ENCODE measurements around the gene STEAP1.
"Not testable (repeated sequence)": the region's sequence is repeated elsewhere in the genome, so short reads cannot be mapped to it uniquely, and the experiment has no call there.

Gene STEAP1

DNA sequence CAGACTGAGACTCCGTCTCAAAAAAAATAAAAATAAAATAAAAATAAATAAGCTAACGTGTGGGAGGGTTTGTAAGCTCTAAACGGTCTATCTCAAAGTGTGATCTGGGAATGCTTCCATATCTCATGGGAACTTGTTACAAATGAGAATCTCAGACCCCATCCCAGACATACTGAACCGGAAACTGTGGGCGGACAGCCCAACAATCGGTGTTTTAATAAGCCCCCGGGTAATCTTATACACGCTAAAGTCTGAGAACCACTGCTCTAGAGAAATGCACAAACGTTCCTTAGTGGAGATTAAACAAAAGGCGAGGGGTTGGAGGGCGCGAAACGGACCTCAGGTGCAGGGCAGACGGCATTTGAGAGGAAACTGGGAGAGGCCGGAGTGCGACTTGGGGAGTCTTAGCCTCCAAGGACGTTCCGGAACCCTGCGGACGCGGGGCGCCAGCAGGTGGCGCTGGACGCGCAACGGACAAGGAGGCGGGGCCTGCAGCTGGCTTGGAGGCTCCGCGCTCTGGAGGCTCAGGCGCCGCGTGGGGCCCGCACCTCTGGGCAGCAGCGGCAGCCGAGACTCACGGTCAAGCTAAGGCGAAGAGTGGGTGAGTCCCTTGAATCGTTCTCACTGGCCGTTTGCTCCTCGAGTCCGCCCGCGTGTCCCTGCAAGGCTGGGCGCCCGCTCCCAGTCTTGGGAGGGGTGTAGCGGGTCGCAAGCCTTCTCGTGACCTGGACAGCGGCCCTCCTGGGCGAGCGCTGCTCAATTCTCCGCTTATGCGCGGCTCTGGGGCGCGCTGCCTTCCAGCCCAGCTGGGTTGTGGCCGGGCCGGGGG is at the start of gene STEAP1:
STEAP1 (plus strand) TSS at position 527 of the 829 bp plus-strand sequence. CDS start 5,320 bp downstream, outside the sequence.
- DNase-seq: not testable (repeated sequence)

DNA sequence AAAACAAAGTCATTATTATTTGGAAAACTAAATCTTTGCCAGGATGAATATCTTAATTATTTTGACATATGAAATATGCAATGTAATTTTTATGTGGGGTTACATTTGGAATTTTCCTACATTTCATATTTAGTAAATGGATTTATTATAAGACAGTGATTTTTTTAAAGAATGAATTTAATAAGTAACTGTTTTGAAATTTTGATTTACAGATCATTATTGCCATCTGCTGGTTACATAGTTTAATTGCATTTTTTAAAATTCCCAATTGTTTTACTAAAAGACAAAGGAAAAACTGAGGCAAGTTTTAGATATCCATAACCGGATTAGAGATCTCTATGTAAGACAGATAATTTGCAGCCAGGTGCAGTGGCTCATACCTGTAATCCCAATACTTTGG is 39.3 kb upstream of the STEAP1 start:
- DNase-seq: not testable (repeated sequence)

GRCh38 chr7:90118551-90119177 is 35.6 kb upstream of the STEAP1 start:
- DNase-seq: not testable (repeated sequence)

- no peak for DNase-seq
Measured at GRCh38 chr7:90119178-90119971, 34.9 kb upstream of the STEAP1 start.

- DNase-seq: not testable (repeated sequence)
Measured at GRCh38 chr7:90120205-90120604, 34.1 kb upstream of the STEAP1 start.

- not testable (repeated sequence) for DNase-seq
Measured at GRCh38 chr7:90131746-90132145, 22.5 kb upstream of the STEAP1 start.

GRCh38 chr7:90147079-90147960 is 6.9 kb upstream of the STEAP1 start:
- DNase-seq: not testable (repeated sequence)

GRCh38 chr7:90149428-90149827 is 4.8 kb upstream of the STEAP1 start:
- not testable (repeated sequence) for DNase-seq

GRCh38 chr7:90151884-90152283 is 2.4 kb upstream of the STEAP1 start:
- DNase-seq: not testable (repeated sequence)

DNA sequence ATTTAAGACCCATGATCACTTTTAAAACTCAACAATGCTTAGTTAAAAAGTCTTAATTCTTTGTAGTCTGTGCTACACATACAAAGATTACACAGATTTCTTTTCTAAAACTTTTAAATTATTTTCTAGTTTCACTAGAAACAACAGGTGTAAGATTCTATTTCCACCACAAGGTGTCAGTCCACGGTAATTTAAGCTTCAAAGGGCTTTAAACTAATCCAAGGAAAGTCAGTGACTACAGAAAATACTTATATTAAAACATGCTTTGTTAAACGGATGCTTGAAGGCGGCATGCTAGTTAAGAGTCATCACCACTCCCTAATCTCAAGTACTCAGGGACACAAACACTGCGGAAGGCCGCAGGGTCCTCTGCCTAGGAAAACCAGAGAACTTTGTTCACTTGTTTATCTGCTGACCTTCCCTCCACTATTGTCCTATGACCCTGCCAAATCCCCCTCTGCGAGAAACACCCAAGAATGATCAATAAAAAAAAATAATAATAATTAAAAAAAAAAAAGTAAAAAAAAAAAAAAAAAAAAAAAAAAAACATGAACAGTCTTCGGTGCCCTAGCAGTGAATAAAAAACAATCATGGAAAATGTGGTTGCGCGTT is 1.5 kb upstream of the STEAP1 start:
- not testable (repeated sequence) for DNase-seq

DNA sequence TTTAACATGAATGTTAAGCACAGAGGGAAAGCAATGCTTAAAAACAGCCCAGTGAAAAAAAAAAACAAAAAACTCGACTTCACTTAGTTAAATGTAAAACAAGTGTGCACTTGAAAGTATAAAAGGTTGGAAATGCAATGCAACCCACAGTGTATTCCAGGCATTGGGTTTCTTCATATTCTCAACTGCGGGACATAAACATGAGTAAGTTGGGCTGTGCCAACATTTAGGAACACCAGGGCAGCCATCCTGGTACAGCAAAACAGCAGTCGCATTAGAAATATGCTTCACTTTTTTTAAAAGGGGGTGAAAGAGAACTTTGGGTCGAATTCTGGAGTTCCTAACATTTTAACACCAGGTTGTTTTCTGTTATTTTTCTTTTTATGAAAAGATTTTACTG is 937 bp downstream of the STEAP1 start:
- no peak for DNase-seq

GRCh38 chr7:90157331-90157730 is 3.1 kb downstream of the STEAP1 start:
- not testable (repeated sequence) for DNase-seq

- DNase-seq: not testable (repeated sequence)
Measured at GRCh38 chr7:90157761-90158350, 3.6 kb downstream of the STEAP1 start.

DNA sequence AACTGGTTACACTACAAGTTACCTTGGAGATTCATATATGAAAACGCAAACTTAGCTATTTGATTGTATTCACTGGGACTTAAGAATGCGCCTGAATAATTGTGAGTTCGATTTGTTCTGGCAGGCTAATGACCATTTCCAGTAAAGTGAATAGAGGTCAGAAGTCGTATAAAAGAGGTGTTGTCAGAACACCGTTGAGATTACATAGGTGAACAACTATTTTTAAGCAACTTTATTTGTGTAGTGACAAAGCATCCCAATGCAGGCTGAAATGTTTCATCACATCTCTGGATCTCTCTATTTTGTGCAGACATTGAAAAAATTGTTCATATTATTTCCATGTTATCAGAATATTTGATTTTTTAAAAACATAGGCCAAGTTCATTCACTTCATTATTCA is 9.3 kb downstream of the STEAP1 start:
- DNase-seq: no peak

GRCh38 chr7:90165724-90166123 is 11.5 kb downstream of the STEAP1 start:
- no peak for DNase-seq

GRCh38 chr7:90166153-90166552 is 11.9 kb downstream of the STEAP1 start:
- DNase-seq: no peak

DNA sequence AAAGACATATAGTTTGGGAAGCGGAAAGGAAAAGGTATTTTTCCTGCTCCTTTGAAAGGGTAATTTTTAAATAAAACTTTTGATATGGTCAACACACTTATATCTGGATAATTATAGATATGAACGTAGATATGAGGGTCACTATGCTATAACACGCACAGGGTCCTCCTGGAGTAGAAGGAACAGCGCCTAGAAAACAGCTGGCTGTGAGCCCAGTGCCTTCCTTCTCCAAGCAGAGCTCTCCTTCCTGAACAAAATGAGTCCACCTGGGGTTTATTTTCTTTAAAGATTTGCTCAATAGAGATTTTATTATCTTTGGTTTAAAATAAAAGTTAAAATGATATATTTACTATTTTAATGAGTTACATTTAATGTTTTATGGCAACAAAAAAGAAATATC is 13.1 kb downstream of the STEAP1 start:
- DNase-seq: no peak

GRCh38 chr7:90169891-90170290 is 15.6 kb downstream of the STEAP1 start:
- DNase-seq: no peak

DNA sequence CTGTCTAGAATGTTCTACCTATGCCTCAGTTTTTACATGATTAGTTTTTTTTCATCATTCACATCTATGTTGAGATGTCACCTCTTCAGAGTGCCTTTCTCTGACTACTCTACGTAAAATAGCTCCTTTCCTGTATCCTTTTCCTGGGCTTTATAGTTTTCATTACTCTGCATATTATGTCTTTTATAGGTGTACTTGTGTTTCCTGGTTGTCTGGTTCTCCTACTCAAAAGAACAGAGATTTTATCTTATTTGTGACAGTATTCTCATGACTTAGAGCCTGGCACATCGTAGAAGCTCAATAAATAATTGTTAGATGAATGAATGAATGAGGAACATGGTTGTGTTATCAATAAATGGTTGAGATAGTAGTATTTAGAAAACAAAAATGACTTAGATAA is 17.9 kb downstream of the STEAP1 start:
- no peak for DNase-seq

DNA sequence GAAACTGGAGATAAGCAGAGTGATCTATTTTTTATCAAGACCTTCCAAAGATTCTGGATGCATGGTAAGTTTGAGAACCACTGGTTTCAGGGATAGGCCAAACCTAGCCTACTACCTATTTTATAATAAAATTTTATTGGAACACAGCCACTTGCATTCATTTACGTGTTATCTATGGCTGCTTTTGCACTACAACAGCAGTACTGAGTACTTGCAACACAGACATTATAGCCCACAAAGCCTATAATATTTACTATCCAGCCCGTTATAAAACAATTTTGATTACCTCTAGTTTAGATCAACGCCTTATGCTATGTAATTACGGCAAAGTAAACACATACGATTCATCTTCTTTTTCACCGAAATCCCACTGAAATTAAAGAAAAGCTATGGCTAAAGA is 18.4 kb downstream of the STEAP1 start:
- no peak for DNase-seq

DNA sequence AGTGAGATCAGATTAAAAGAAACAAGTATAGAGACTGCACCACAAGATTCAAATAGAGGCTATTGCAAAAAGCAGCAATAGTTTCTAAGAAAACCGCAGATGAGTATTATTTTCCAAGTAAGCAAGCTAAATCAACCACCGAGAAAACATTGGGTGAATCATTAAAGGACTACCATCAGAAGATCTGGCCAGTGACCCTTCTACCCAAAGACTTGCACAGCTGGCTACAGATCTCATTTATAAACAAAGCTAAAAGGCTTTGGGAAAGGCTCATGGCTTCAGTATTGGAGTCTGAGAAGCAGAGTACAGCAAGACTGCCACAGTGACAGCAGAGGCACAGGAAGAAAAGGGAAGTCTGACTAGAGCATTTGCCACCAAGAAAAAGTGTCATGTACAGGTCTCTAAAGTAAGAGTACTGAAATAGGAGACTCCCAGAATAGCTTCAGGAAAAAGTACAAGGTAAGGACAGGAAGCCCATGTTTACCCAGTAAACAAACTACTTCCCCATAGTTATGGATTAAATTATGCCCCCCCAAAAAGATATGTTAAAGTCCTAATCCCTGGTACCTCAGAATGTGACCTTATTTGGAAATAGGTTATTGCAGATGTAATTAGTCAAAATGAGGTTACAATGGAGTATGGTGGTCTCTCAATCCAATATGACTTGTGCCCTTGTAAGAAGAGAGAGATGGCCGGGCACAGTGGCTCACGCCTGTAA is 19.0 kb downstream of the STEAP1 start:
- no peak for DNase-seq

Measured in NCI-H1436 (cell line).